Endothelial cell (in vitro differentiated cells): Measurements from ENCODE around the gene TTLL5. TPM values are rescaled to one million over a fixed set of nuclear protein-coding genes. Genes with fewer than 3 reads are reported as not detected.

Source experiments
- DNase-seq: peaks from one replicate; pipeline ENCODE4 v3.0.0; 2021; ENCODE audit warnings: low spot score
- H3K27ac Mint-ChIP-seq: one replicate; pipeline ENCODE4 v1.8.0; 2021; ENCODE audit warnings: mixed read lengths, inconsistent platforms; ENCODE audit not compliant: unreplicated experiment
- H3K27me3 Mint-ChIP-seq: one replicate; pipeline ENCODE4 v1.8.0; 2021; ENCODE audit warnings: mild to moderate bottlenecking, moderate library complexity, mixed read lengths, inconsistent platforms; ENCODE audit not compliant: unreplicated experiment
- H3K36me3 Mint-ChIP-seq: one replicate; pipeline ENCODE4 v1.8.0; 2021; ENCODE audit warnings: mild to moderate bottlenecking, low read depth, mixed read lengths, inconsistent platforms; ENCODE audit not compliant: unreplicated experiment
- H3K4me1 Mint-ChIP-seq: one replicate; pipeline ENCODE4 v1.8.0; 2021; ENCODE audit warnings: mild to moderate bottlenecking, mixed read lengths, inconsistent platforms; ENCODE audit not compliant: unreplicated experiment
- H3K4me3 Mint-ChIP-seq: one replicate; pipeline ENCODE4 v1.8.0; 2021; ENCODE audit warnings: mild to moderate bottlenecking, mixed read lengths, inconsistent platforms; ENCODE audit not compliant: unreplicated experiment
- H3K9me3 Mint-ChIP-seq: one replicate; pipeline ENCODE4 v1.8.0; 2021; ENCODE audit warnings: mixed read lengths, inconsistent platforms; ENCODE audit not compliant: unreplicated experiment
- total RNA-seq: library from RNA; stranded (reverse); fragmentation: NEBNext Ultra II Directional; extraction: Animal tissue kit (Norgen Biotek cat#: 25700); gene quantifications from one replicate; pipeline ENCODE4 v1.2.1, GENCODE V29; 2021; ENCODE audit not compliant: unreplicated experiment
- TF ChIP-seq, protein P1 (sequence below): fragments of 200-600 bp; sonication (generic); IDR thresholded peaks from one replicate; pipeline ENCODE4 v1.5.0; 2021; ENCODE audit warnings: antibody characterized with exemption; ENCODE audit not compliant: unreplicated experiment

The TTLL5 gene
- total RNA-seq, 1 donor from 2014 or later, result 62.8 TPM

GRCh38 chr14:75711796-75712211 is 50.8 kb downstream of the TTLL5 start:
- no peaks in the 10 kb centered on the region for H3K9me3 Mint-ChIP-seq
- H3K27me3 Mint-ChIP-seq, result no peaks in the 10 kb centered on the region
- TF ChIP-seq, protein P1, sequence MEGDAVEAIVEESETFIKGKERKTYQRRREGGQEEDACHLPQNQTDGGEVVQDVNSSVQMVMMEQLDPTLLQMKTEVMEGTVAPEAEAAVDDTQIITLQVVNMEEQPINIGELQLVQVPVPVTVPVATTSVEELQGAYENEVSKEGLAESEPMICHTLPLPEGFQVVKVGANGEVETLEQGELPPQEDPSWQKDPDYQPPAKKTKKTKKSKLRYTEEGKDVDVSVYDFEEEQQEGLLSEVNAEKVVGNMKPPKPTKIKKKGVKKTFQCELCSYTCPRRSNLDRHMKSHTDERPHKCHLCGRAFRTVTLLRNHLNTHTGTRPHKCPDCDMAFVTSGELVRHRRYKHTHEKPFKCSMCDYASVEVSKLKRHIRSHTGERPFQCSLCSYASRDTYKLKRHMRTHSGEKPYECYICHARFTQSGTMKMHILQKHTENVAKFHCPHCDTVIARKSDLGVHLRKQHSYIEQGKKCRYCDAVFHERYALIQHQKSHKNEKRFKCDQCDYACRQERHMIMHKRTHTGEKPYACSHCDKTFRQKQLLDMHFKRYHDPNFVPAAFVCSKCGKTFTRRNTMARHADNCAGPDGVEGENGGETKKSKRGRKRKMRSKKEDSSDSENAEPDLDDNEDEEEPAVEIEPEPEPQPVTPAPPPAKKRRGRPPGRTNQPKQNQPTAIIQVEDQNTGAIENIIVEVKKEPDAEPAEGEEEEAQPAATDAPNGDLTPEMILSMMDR, result no peak
- no peaks in the 10 kb centered on the region for H3K36me3 Mint-ChIP-seq
- H3K27ac Mint-ChIP-seq, result peak overlapping the region; percentile 38
- H3K4me1 Mint-ChIP-seq, result peaks cover 5% of the 10 kb centered on the region
- H3K4me3 Mint-ChIP-seq, result no peak overlapping the region
- DNase-seq, result no peak

- peaks cover 20% of the 10 kb centered on the region for H3K36me3 Mint-ChIP-seq
- no peaks in the 10 kb centered on the region for H3K9me3 Mint-ChIP-seq
- TF ChIP-seq, protein P1, result no peak
- H3K27ac Mint-ChIP-seq, result no peak overlapping the region
- H3K4me3 Mint-ChIP-seq, result no peak overlapping the region
- peaks cover 7% of the 10 kb centered on the region for H3K4me1 Mint-ChIP-seq
- no peak for DNase-seq
- no peaks in the 10 kb centered on the region for H3K27me3 Mint-ChIP-seq
Observed at GRCh38 chr14:75714991-75715390, 53.9 kb downstream of the TTLL5 start.

DNA sequence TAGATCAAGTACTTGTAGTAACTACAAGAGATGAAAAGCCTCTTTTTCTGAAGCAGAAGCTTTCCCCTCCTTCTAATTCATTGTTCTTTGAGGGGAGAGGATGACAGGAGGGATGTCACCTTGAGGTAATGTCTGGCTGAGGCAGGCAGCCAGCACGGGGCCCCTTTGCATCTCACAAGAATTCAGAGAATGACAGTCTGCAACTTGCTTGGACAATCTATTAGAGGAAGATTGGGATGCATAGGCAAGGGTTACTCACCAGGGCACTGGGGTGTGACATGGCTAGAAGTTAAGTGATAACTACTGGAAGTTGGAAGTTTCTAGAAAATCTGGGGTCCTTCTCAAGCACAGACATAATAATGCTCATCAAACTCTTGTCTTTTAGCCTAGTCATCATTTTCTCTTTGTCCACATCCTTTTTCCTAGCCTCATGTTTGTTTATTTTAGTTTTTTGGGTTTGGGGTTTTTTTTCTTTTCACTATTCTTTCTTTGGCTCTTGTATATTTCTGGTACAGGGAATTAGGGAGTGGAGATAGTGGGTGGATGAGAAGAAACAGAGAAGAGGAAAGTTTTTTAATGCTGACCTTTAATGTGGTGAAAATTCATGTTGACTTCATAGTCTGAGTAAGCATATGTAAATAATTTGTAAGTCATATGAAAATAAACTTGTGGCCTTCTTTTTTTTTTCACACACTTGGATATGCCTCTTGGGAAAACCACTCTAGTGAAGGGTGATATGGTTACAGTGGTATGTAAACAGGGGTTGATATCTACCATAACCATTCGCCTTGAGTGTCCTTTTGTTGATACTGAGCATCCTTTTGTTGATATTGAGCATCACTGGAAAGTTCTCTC is 55.1 kb downstream of the TTLL5 start:
- Mint-ChIP-seq H3K4me3 (no peak overlapping the region), H3K9me3 (no peaks in the 10 kb centered on the region), H3K4me1 (peaks cover 9% of the 10 kb centered on the region), H3K27me3 (no peaks in the 10 kb centered on the region), H3K27ac (peak overlapping the region; percentile 48), H3K36me3 (peaks cover 29% of the 10 kb centered on the region)
- DNase-seq, result no peak
- TF ChIP-seq, protein P1, result no peak

DNA sequence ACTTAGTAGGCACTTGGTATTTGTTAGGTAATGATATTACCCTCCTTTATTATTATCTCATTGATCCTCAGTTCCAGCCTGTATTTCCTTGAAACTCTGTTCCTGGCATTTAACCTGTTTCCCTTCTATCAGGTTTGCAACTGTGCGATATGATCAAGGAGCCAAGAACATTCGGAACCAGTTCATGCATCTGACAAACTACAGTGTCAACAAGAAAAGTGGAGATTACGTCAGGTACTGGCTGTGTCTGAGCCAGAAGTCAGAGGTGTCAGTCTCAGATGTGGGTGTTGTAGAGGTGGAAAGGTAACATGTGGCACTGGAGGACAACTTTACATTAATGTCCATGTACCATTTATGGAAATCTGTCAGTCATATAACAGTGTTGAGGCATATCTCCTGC is 56.7 kb downstream of the TTLL5 start:
- TF ChIP-seq, protein P1, result no peak
- no peak for DNase-seq
- no peak overlapping the region for H3K27ac Mint-ChIP-seq
- H3K4me3 Mint-ChIP-seq, result no peak overlapping the region
- peaks cover 9% of the 10 kb centered on the region for H3K4me1 Mint-ChIP-seq
- H3K27me3 Mint-ChIP-seq, result no peaks in the 10 kb centered on the region
- H3K9me3 Mint-ChIP-seq, result no peaks in the 10 kb centered on the region
- peaks cover 42% of the 10 kb centered on the region for H3K36me3 Mint-ChIP-seq

- peaks cover 46% of the 10 kb centered on the region for H3K36me3 Mint-ChIP-seq
Observed at GRCh38 chr14:75718199-75718598, 57.2 kb downstream of the TTLL5 start.

More at GRCh38 chr14:75718199-75718598, 57.2 kb downstream of the TTLL5 start:
- Mint-ChIP-seq H3K4me1 (peaks cover 9% of the 10 kb centered on the region), H3K27ac (no peak overlapping the region), H3K27me3 (no peaks in the 10 kb centered on the region), H3K9me3 (no peaks in the 10 kb centered on the region), H3K4me3 (no peak overlapping the region)
- no peak for DNase-seq
- TF ChIP-seq, protein P1, result no peak
